HepG2 (cell line): Measurements from ENCODE around the gene SLC16A1. TPM values are rescaled to one million over a fixed set of nuclear protein-coding genes. Genes with fewer than 3 reads are reported as not detected.

Experiments used
- ATAC-seq: fragments of 200-7000 bp; cut with Tn5 transposase; 3 replicates; pipeline ENCODE4 v1.9.1; 2020; ENCODE audit warnings: mild to moderate bottlenecking, moderate library complexity
- BruUV-seq: library from RNA; stranded (reverse); fragments of 400-500 nt; replicated peaks from 2 replicates; lab custom pipeline; 2021; lab: Mats Ljungman, UMichigan
- CTCF ChIA-PET: fragments of 300-600 bp; formaldehyde crosslinking; extraction: SDS; loops from one replicate; lab custom pipeline; 2021; ENCODE audit warnings: low total read pairs, inconsistent platforms, low intra/inter-chr PET ratio; lab: Yijun Ruan, JAX
- POLR2A ChIA-PET: fragments of 350-600 bp; sonication (Branson Sonifier 250); formaldehyde crosslinking; loops from one replicate; lab custom pipeline; 2020; ENCODE audit warnings: antibody characterized with exemption, inconsistent platforms; lab: Yijun Ruan, JAX
- DNase-seq: peaks from one replicate; pipeline ENCODE4 v3.0.0-alpha.2; 2015; ENCODE audit warnings: low spot score
- FAIRE-seq: peaks from 3 replicates; lab custom pipeline; 2011; peaks lifted over from hg19 to GRCh38; lab: Jason Lieb, UNC
- H2AFZ ChIP-seq: one replicate; pipeline ENCODE4 v1.6.1; 2011; ENCODE audit warnings: low read length, inconsistent platforms
- H3K27ac ChIP-seq: fragments of 300-600 bp; 3 replicates; pipeline ENCODE4 v1.8.0; 2011; ENCODE audit warnings: mixed run types, mild to moderate bottlenecking, mixed read lengths, low read length, inconsistent platforms; ENCODE audit not compliant: insufficient read depth; ENCODE audit errors: extremely low read length
- H3K27me3 ChIP-seq, 2 experiments: fragments of 200-600 bp in 1 of 2; 2 replicates in 1 of 2; 3 replicates in 1 of 2; pipeline versions ENCODE4 v1.6.0 to v1.8.0; 2011; ENCODE audit warnings: low read length in 2 of 2, mild to moderate bottlenecking in 2 of 2, moderate library complexity in 2 of 2, inconsistent platforms in 1 of 2; ENCODE audit not compliant: insufficient read depth in 2 of 2, control insufficient read depth in 1 of 2
- H3K36me3 ChIP-seq, 2 experiments: fragments of 200-600 bp in 1 of 2; replicated peaks in 1 of 2; 2 replicates in 1 of 2; 3 replicates in 1 of 2; pipeline versions ENCODE4 v1.5.1 to v1.8.0; 2011; ENCODE audit warnings: low read length in 2 of 2, inconsistent platforms in 1 of 2; ENCODE audit not compliant: insufficient read depth in 2 of 2, control insufficient read depth in 1 of 2
- H3K4me1 ChIP-seq: 2 replicates; pipeline ENCODE4 v1.5.1; 2012; ENCODE audit warnings: low read length, inconsistent platforms; ENCODE audit not compliant: insufficient read depth
- H3K4me2 ChIP-seq: 2 replicates; pipeline ENCODE4 v1.6.0; 2011; ENCODE audit warnings: low read depth, low read length, inconsistent platforms
- H3K4me3 ChIP-seq, 3 experiments: fragments of 200-600 bp in 1 of 3; sonication (generic), shearing (Covaris generic) in 1 of 3; replicated peaks in 1 of 3; 2 replicates each; pipeline ENCODE4 v1.5.1; 2011 to 2016; ENCODE audit warnings: low read length in 3 of 3, inconsistent platforms in 2 of 3, low read depth in 2 of 3, mild to moderate bottlenecking in 2 of 3, control low read depth in 1 of 3, mixed read lengths in 1 of 3; ENCODE audit not compliant: insufficient read depth in 1 of 3
- H3K79me2 ChIP-seq: one replicate; pipeline ENCODE4 v1.6.1; 2011; ENCODE audit warnings: low read length, inconsistent platforms; ENCODE audit not compliant: insufficient read depth
- H3K9ac ChIP-seq: 2 replicates; pipeline ENCODE4 v1.6.0; 2011; ENCODE audit warnings: mild to moderate bottlenecking, low read depth, low read length, inconsistent platforms; ENCODE audit not compliant: insufficient read depth
- H3K9me3 ChIP-seq: 2 replicates; pipeline ENCODE4 v1.5.1; 2012; ENCODE audit warnings: mild to moderate bottlenecking, low read length
- H4K20me1 ChIP-seq: 2 replicates; pipeline ENCODE4 v1.6.0; 2011; ENCODE audit warnings: inconsistent platforms, mild to moderate bottlenecking, low read length, moderate library complexity; ENCODE audit not compliant: insufficient read depth
- HOXD1 ChIP-seq: sonication (generic); formaldehyde crosslinking; IDR thresholded peaks from 2 replicates; pipeline ENCODE4 v1.5.0; 2020; ENCODE audit warnings: missing genetic modification reagents
- PAF1 ChIP-seq: IDR thresholded peaks from 2 replicates; pipeline ENCODE4 v1.6.1; 2016; ENCODE audit warnings: missing genetic modification reagents, missing compliant biosample characterization
- PRDM10 ChIP-seq: sonication (generic); formaldehyde crosslinking; IDR thresholded peaks from 2 replicates; pipeline ENCODE4 v1.4.0; 2020; ENCODE audit warnings: low read depth, missing genetic modification reagents
- TBX2 ChIP-seq: sonication (generic); formaldehyde crosslinking; IDR thresholded peaks from 2 replicates; pipeline ENCODE4 v1.5.0; 2020; ENCODE audit warnings: missing genetic modification reagents, mild to moderate bottlenecking, borderline replicate concordance
- TEAD3 ChIP-seq: optimal IDR thresholded peaks from 2 replicates; pipeline ENCODE3; 2016; ENCODE audit warnings: borderline replicate concordance
- ZMYM2 ChIP-seq: sonication (generic); formaldehyde crosslinking; IDR thresholded peaks from 2 replicates; pipeline ENCODE4 v1.8.0; 2022; ENCODE audit warnings: mild to moderate bottlenecking, missing genetic modification reagents
- ZNF17 ChIP-seq: sonication (generic); formaldehyde crosslinking; IDR thresholded peaks from 2 replicates; pipeline ENCODE4 v1.5.0; 2020; ENCODE audit warnings: mild to moderate bottlenecking, missing genetic modification reagents
- ZNF235 ChIP-seq: sonication (generic); formaldehyde crosslinking; IDR thresholded peaks from 2 replicates; pipeline ENCODE4 v1.8.1; 2023; ENCODE audit warnings: mild to moderate bottlenecking, missing genetic modification reagents, borderline replicate concordance
- ZNF263 ChIP-seq: sonication (generic); formaldehyde crosslinking; IDR thresholded peaks from 2 replicates; pipeline ENCODE4 v1.4.0; 2020; ENCODE audit warnings: missing genetic modification reagents
- ZNF367 ChIP-seq: sonication (generic); formaldehyde crosslinking; IDR thresholded peaks from 2 replicates; pipeline ENCODE4 v1.4.0; 2020; ENCODE audit warnings: missing genetic modification reagents, borderline replicate concordance
- ZNF451 ChIP-seq: sonication (generic); formaldehyde crosslinking; IDR thresholded peaks from 2 replicates; pipeline ENCODE4 v1.5.0; 2020; ENCODE audit warnings: mild to moderate bottlenecking, missing genetic modification reagents
- ZNF572 ChIP-seq: sonication (generic); formaldehyde crosslinking; IDR thresholded peaks from 2 replicates; pipeline ENCODE4 v1.5.1; 2020; ENCODE audit warnings: mild to moderate bottlenecking, missing genetic modification reagents
- WGBS: methylation state at CpG from one replicate; pipeline ENCODE4 v1.1.6; 2017; ENCODE audit warnings: low lambda C conversion rate; 5-methylcytosine and 5-hydroxymethylcytosine counted together
- in situ Hi-C: cut with HindIII; loops from 2 replicates; pipeline ENCODE4 v1.10.0; 2017; ENCODE audit warnings: low pct_unique_long_range_greater_than_20kb; ENCODE audit not compliant: extremely low pct_ligation_motif_present
- intact Hi-C: fragments of 100-400 bp; cut with micrococcal nuclease; formaldehyde crosslinking; loops from one replicate; pipeline ENCODE4 v1.10.0; 2022; ENCODE audit not compliant: unreplicated experiment
- polyA plus RNA-seq, 8 experiments: library from polyadenylated mRNA; depleted of rRNA in 3 of 8; stranded (reverse) in 7 of 8; unstranded in 1 of 8; fragments of >200 nt; fragmentation: Illumina TruSeq in 4 of 8; extraction: Trizol in 4 of 8; gene quantifications; 2 replicates each; pipeline versions ENCODE4 v1.2.1 to v1.2.3, GENCODE V29; 2011 to 2016; ENCODE audit warnings: low read depth in 4 of 8, missing spikeins in 1 of 8, mixed read lengths in 1 of 8; ENCODE audit not compliant: insufficient read depth in 1 of 8
- total RNA-seq, 5 experiments: library from RNA; depleted of rRNA; stranded (reverse); fragments of >200 nt; fragmentation: Illumina TruSeq; extraction: Trizol; gene quantifications; 2 replicates each; pipeline ENCODE4 v1.2.3, GENCODE V29; 2016; ENCODE audit warnings: low read depth in 1 of 5
- TF ChIP-seq, protein P1 (sequence below): sonication (generic); formaldehyde crosslinking; IDR thresholded peaks from 2 replicates; pipeline ENCODE4 v1.8.0; 2022; ENCODE audit warnings: missing genetic modification reagents, mild to moderate bottlenecking, inconsistent platforms, borderline replicate concordance
- TF ChIP-seq, protein P2 (sequence below): sonication (generic); formaldehyde crosslinking; IDR thresholded peaks from 2 replicates; pipeline ENCODE4 v1.4.0; 2020; ENCODE audit warnings: missing genetic modification reagents

The SLC16A1 gene
- total and polyA plus RNA-seq, 2 of the 13 experiments (the other 11 are each of a cell fraction or from before 2014, with no cell fraction given): 106 to 142 TPM

DNA sequence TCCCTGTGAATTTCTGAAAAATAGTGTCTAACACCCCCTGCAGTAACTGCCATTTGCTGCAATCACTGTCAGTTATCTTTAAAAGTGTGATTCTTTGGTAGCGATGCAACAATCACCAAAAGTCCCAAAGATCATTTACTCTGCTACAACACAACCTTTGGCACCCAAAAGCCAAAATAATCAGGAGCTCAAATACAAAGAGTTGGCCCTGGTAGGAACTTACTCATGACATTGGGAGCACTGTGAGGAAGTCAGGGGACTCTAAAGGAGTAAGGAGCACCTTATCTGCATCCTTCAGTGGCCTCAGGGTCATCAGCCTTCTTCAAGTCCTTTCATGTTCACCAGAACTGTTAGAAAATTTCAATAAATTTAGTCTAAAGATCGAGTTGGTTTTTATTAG, 54.6 kb downstream of the SLC16A1 start:
- Histone ChIP-seq H3K27me3 (no peaks in the 10 kb centered on the region), H2AFZ (no peak overlapping the region), H3K4me3 (no peak overlapping the region), H3K9me3 (peaks cover 5% of the 10 kb centered on the region), H3K9ac (no peak overlapping the region), H3K4me2 (no peak overlapping the region), H3K4me1 (peaks cover 10% of the 10 kb centered on the region), H3K27ac (no peak overlapping the region), H4K20me1 (no peaks in the 10 kb centered on the region), H3K36me3 (no peaks in the 10 kb centered on the region; a peak in 1 of 5 replicates), H3K79me2 (no peaks in the 10 kb centered on the region)
- in situ Hi-C loops: no loop called here
- ATAC-seq (no peak), FAIRE-seq (no peak), DNase-seq (no peak)
- ChIA-PET POLR2A (no interaction called here), CTCF (no interaction called here)
- TF ChIP-seq ZNF263 (CRISPR knock-in tag): peak; percentile 74
- TF ChIP-seq ZMYM2 (CRISPR knock-in tag): no peak
- WGBS: 22% methylated on average over 2 of the region's 2 CpGs
- BruUV-seq: no TSS peak
- intact Hi-C loops: no loop called here

DNA sequence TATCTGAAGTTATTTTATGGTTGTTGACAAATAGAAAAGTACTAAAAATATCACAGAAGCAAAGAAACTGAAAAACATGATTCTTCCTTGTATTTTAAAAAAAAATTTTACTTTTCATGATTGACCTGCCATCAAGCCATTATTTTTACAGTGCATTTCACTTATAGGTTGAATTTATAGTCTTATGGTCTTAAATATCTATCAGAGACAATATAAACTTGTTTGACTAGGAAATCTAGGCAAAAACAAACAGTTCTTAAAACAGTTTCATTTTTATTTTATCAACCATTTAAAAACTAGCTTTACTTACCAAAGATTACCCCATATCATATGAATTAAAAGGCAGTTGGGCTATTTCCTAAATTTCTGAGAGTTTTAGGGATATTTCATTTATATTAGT, 59.2 kb downstream of the SLC16A1 start:
- ATAC-seq: no peak
- FAIRE-seq: no peak
- peaks cover 26% of the 10 kb centered on the region for H3K9me3 ChIP-seq
- H3K4me1 ChIP-seq: peaks cover 10% of the 10 kb centered on the region
- H3K36me3 ChIP-seq: no peaks in the 10 kb centered on the region
- no peak overlapping the region for H3K4me2 ChIP-seq
- no peaks in the 10 kb centered on the region for H3K79me2 ChIP-seq
- no peak overlapping the region for H3K4me3 ChIP-seq
- TF ChIP-seq, protein P1, sequence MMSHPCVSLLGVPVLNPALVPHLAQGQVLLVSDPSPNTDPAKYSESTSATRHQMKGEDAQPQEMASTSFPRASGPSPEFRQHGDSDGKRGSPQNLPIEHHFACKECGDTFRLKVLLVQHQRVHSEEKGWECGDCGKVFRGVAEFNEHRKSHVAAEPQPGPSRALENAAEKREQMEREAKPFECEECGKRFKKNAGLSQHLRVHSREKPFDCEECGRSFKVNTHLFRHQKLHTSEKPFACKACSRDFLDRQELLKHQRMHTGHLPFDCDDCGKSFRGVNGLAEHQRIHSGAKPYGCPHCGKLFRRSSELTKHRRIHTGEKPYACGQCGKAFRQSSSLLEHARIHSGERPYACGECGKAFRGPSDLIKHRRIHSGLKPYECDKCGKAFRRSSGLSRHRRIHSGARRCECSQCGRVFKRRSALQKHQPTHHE (CRISPR knock-in tag): no peak
- TF ChIP-seq ZNF572 (CRISPR knock-in tag) (no peak), ZNF17 (no peak), TEAD3 (CRISPR knock-in tag) (no peak), PRDM10 (CRISPR knock-in tag) (no peak), TBX2 (no peak), ZNF367 (CRISPR knock-in tag) (no peak), HOXD1 (no peak), PAF1 (CRISPR knock-in tag) (no peak), ZNF235 (no peak), ZNF451 (no peak)
- TF ChIP-seq, protein P2, sequence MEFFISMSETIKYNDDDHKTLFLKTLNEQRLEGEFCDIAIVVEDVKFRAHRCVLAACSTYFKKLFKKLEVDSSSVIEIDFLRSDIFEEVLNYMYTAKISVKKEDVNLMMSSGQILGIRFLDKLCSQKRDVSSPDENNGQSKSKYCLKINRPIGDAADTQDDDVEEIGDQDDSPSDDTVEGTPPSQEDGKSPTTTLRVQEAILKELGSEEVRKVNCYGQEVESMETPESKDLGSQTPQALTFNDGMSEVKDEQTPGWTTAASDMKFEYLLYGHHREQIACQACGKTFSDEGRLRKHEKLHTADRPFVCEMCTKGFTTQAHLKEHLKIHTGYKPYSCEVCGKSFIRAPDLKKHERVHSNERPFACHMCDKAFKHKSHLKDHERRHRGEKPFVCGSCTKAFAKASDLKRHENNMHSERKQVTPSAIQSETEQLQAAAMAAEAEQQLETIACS (CRISPR knock-in tag): no peak
- TF ChIP-seq, all 625 proteins: peak for 0
- Histone ChIP-seq H3K9ac (no peak overlapping the region), H4K20me1 (no peaks in the 10 kb centered on the region), H3K27me3 (no peaks in the 10 kb centered on the region; a peak in 1 of 5 replicates), H2AFZ (no peak overlapping the region), H3K27ac (no peak overlapping the region)
- ChIA-PET CTCF (no interaction called here), POLR2A (no interaction called here)
- BruUV-seq: no TSS peak
- no peak for DNase-seq
- intact Hi-C loops (no loop called here), in situ Hi-C loops (no loop called here)
